KOPT-K1 (cell line): Measurements from ENCODE around the gene WSCD2.
"Not testable (repeated sequence)": the region's sequence is repeated elsewhere in the genome, so short reads cannot be mapped to it uniquely, and the experiment has no call there.

Experiments used
- H3K27ac ChIP-seq: fragments of 200-600 bp; sonication (generic); 2 replicates; pipeline ENCODE4 v1.5.1; 2016; ENCODE audit warnings: antibody characterized with exemption, mild to moderate bottlenecking, low read depth, low read length; ENCODE audit not compliant: poor library complexity, severe bottlenecking
- H3K36me3 ChIP-seq: fragments of 200-600 bp; sonication (generic); 2 replicates; pipeline ENCODE4 v1.5.1; 2017; ENCODE audit warnings: antibody characterized with exemption, mild to moderate bottlenecking, low read length, moderate library complexity; ENCODE audit not compliant: insufficient read depth
- H3K9me3 ChIP-seq: fragments of 200-600 bp; sonication (generic); 2 replicates; pipeline ENCODE4 v1.5.1; 2017; ENCODE audit warnings: antibody characterized with exemption, low read length, mild to moderate bottlenecking; ENCODE audit not compliant: insufficient read depth, poor library complexity, severe bottlenecking

Gene WSCD2

DNA sequence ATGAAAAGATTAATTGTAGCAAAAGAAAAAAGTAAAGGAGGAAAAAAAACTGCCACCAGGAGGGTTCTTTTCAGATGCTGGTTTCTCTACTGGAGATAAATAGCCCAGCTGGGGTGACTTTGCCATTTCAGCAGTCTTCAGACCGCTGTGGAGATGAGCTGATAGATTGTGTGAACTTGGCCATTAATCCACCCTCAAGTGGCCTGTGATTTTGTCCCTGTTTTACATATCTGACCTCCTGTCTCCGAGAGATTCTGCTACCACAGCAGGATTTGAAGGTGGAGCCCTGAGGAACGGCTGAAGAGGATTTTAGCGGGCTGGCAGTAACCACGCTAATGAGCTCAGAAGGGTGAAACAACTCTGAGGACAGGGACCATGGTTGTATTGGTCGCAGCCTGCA lies 72.7 kb downstream of the WSCD2 start:
- Histone ChIP-seq H3K27ac (no peak overlapping the region), H3K36me3 (no peaks in the 10 kb centered on the region), H3K9me3 (no peaks in the 10 kb centered on the region)

- Histone ChIP-seq H3K27ac (no peak overlapping the region), H3K36me3 (no peaks in the 10 kb centered on the region), H3K9me3 (no peaks in the 10 kb centered on the region)
Observed at GRCh38 chr12:108204117-108204987, 75.3 kb downstream of the WSCD2 start.

DNA sequence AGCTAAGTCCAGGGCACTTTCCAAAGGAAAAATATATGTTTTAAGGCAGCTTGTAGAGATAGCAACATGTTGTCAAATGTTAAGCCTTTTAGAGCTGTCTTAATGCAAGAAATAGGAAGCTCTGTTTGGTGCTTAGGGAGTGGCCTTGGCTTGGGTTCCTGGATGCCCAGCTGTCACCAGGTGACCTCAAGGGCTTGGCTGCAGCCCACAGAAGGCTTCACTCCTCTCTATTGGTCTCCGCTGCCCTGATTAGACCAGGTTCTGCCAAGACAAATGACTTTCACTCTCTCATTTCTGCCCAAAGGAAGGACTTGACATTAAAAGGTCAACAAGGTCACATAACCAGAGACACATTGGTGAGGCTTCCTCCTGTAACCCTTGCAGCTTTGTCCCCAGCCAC lies 76.8 kb downstream of the WSCD2 start:
- no peak overlapping the region for H3K27ac ChIP-seq
- H3K9me3 ChIP-seq, result no peaks in the 10 kb centered on the region
- no peaks in the 10 kb centered on the region for H3K36me3 ChIP-seq

- Histone ChIP-seq H3K36me3 (no peaks in the 10 kb centered on the region), H3K9me3 (no peaks in the 10 kb centered on the region), H3K27ac (no peak overlapping the region)
Observed at GRCh38 chr12:108207791-108208730, 79.0 kb downstream of the WSCD2 start.

DNA sequence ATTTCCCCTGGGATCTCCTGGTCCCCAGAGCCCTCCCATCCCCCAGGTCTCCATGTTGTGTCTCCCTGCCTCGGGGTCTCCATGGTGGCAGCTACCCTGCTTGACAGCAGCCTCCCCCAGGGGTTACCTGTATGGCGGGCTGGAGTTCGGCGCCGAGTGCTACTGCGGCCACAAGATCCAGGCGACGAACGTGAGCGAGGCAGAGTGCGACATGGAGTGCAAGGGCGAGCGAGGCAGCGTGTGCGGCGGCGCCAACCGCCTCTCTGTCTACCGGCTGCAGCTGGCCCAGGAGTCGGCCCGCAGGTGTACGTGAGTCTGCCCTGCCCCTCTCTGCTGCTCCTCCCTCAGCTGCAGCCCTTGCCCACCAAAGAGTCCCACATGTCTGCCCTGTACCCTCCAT lies 80.9 kb downstream of the WSCD2 start:
- no peak overlapping the region for H3K27ac ChIP-seq
- no peaks in the 10 kb centered on the region for H3K36me3 ChIP-seq

DNA sequence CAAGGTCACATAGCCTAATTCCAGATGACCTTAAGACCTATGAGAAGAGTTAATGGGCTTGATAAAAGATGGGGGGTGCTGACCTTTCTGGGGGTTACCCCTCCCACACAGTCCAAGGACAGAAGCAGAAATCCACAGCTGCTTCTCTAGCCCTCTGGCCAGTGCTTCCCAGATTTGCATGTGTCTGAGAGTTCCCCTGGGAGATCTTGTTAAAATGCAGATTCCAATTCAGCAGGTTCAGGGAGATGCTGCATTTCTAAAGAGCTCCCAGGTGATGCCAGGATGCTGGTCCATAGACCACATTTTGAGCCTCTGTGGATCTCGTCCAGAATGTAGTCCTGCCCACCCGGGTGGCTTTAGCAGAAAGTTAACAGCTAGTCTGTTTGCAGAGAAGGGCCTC lies 82.1 kb downstream of the WSCD2 start:
- Histone ChIP-seq H3K36me3 (no peaks in the 10 kb centered on the region), H3K27ac (no peak overlapping the region), H3K9me3 (no peaks in the 10 kb centered on the region)

More for the DNA sequence above, 80.9 kb downstream of the WSCD2 start:
- no peaks in the 10 kb centered on the region for H3K9me3 ChIP-seq

DNA sequence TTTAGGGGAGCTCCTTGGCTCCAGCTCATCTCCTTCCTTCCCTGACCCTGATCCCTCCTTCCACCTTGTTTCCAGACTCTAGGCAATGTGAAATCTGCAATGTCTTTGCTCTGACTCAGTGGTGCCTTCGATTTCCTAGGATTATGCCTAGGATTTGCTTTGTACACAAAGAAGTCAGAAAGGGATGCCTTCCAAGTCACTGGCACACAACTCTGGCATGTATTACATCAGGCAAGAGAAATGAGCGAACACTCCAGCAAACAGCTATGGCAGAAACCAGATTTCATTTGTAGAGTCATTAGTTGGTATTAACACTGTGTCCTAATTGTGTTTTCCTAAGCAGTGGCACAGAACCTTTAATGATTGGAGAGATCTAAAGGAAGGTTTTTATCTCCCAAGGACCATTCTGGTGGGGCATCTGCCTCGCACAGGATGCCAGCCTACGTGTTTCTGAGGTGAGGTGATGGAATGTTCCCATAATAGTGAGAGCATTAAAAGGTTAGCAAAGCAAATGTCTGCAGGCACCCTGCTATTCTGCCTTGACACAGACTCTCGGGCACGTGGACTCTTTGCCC lies 84.9 kb downstream of the WSCD2 start:
- Histone ChIP-seq H3K9me3 (no peaks in the 10 kb centered on the region), H3K27ac (no peak overlapping the region), H3K36me3 (no peaks in the 10 kb centered on the region)

GRCh38 chr12:108214486-108214885 lies 85.4 kb downstream of the WSCD2 start:
- H3K9me3 ChIP-seq, result no peaks in the 10 kb centered on the region
- H3K27ac ChIP-seq, result no peak overlapping the region
- no peaks in the 10 kb centered on the region for H3K36me3 ChIP-seq

DNA sequence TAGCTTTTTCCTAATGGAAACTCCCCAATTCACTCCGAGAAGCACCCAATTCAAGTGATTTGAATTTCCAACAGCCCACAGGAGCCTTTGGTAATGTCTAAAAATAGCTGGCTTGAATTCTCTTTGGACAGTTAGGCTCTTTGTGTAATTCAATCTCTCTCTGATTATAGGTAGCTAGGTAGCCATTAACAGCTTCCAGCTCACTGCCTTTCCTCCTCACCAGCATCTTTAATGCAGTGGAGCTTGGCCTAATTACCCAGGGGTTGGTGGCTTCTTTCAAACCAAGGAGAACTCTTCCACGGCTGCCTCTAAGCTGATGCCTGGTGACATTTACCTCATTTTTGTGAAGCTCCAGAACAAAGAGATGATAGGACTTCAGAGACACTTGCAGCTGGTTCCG lies 86.4 kb downstream of the WSCD2 start:
- Histone ChIP-seq H3K9me3 (no peaks in the 10 kb centered on the region), H3K27ac (no peak overlapping the region), H3K36me3 (no peaks in the 10 kb centered on the region)

DNA sequence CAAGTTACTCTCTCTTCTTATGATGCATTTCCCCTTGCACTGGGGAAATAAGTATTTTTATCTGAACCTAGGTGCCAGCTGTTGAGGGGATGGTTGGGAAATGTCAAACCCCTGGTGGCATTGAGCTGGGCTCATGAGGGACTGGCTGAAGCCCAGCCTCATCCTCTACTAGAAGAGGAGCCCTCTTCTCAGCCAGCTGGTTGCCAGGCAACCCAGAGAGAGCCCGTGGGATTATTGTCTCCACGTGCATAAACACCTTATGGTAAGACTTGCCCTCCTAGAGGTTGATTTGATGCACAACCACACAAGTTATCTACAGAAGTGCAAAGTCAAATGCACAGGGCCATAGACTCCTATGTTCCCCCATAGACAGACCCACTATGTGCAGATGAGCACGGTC lies 89.8 kb downstream of the WSCD2 start:
- Histone ChIP-seq H3K9me3 (no peaks in the 10 kb centered on the region), H3K27ac (no peak overlapping the region), H3K36me3 (no peaks in the 10 kb centered on the region)

DNA sequence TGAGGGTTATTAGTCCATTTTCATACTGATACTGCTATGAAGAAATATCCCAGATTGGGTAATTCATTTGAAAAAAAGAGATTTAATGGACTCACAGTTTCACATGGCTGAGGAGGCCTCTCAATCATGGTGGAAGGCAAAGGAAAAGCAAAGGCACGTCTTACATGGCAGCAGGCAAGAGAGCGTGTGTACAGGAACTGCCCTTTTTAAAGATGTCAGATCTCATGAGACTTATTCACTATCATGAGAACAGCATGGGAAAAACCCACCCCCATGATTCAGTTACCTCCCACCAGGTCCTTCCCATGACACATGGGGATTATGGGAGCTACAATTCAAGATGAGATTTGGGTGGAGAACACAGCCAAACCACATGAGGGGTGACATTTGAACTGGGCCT lies 96.0 kb downstream of the WSCD2 start:
- H3K36me3 ChIP-seq, H3K9me3 ChIP-seq, H3K27ac ChIP-seq: not testable (repeated sequence)

DNA sequence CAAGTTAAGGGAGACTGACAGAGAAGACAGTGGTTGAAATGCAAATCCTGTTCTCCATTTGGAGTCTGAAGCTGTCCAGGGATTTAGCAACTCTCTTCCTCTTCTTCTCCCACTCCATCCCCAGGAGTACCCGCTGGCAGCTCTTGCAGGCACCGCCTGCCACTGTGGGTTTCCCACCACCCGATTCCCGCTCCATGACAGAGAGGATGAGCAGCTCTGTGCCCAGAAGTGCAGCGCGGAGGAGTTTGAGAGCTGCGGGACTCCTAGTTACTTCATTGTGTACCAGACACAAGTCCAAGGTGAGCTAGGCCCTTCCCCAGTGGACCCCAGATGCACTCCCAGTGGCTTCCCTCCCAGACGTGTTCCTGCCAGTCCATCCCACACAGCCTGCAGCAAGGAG lies 97.8 kb downstream of the WSCD2 start:
- peaks cover 6% of the 10 kb centered on the region for H3K9me3 ChIP-seq
- no peak overlapping the region for H3K27ac ChIP-seq

GRCh38 chr12:108228746-108229145 lies 99.7 kb downstream of the WSCD2 start:
- no peak overlapping the region for H3K27ac ChIP-seq
- peaks cover 6% of the 10 kb centered on the region for H3K9me3 ChIP-seq
- no peaks in the 10 kb centered on the region for H3K36me3 ChIP-seq

More for the DNA sequence above, 97.8 kb downstream of the WSCD2 start:
- no peaks in the 10 kb centered on the region for H3K36me3 ChIP-seq

- no peaks in the 10 kb centered on the region for H3K9me3 ChIP-seq
- H3K36me3 ChIP-seq, result no peaks in the 10 kb centered on the region
- H3K27ac ChIP-seq, result no peak overlapping the region
Observed at GRCh38 chr12:108231109-108231905, 102.2 kb downstream of the WSCD2 start.
